GM12878 (cell line): ENCODE results near the gene ARHGAP26. TPM values are rescaled to one million over a fixed set of nuclear protein-coding genes. Genes with fewer than 3 reads are reported as not detected.

Source experiments
- ATAC-seq: fragments of 200-7000 bp; cut with Tn5 transposase; 3 replicates; pipeline ENCODE4 v1.9.1; 2020; ENCODE audit warnings: mild to moderate bottlenecking, moderate library complexity
- BruUV-seq: library from RNA; stranded (reverse); fragments of 400-500 nt; replicated peaks from 2 replicates; lab custom pipeline; 2021; lab: Mats Ljungman, UMichigan
- CTCF ChIA-PET: fragments of 300-600 bp; sonication (Branson Sonifier 250); formaldehyde crosslinking; extraction: SDS; loops from one replicate; lab custom pipeline; 2021; ENCODE audit warnings: inconsistent platforms; lab: Yijun Ruan, JAX
- POLR2A ChIA-PET: fragments of 350-600 bp; formaldehyde crosslinking; extraction: SDS; loops from one replicate; lab custom pipeline; 2021; ENCODE audit warnings: inconsistent platforms; lab: Charles Lee
- RAD21 ChIA-PET: fragments of 300-600 bp; sonication (Branson Sonifier 250); formaldehyde crosslinking; loops from one replicate; lab custom pipeline; 2023; ENCODE audit warnings: antibody characterized with exemption; ENCODE audit not compliant: unreplicated experiment; lab: Charles Lee
- SMC1A ChIA-PET: fragments of 300-600 bp; sonication (Branson Sonifier 250); formaldehyde crosslinking; loops from one replicate; lab custom pipeline; 2023; ENCODE audit not compliant: unreplicated experiment, uncharacterized antibody; lab: Charles Lee
- DNase-seq: peaks from one replicate; pipeline ENCODE4 v3.0.0-alpha.2; 2011; ENCODE audit warnings: low read depth, low spot score
- FAIRE-seq: peaks from 3 replicates; lab custom pipeline; 2011; peaks lifted over from hg19 to GRCh38; lab: Jason Lieb, UNC
- H2AFZ ChIP-seq: 2 replicates; pipeline ENCODE4 v1.6.0; 2011; ENCODE audit warnings: low read depth, low read length, control low read depth; ENCODE audit not compliant: control insufficient read depth
- H3K27ac ChIP-seq: 2 replicates; pipeline ENCODE4 v1.5.1; 2011; ENCODE audit warnings: control low read depth; ENCODE audit not compliant: control insufficient read depth, insufficient read depth
- H3K27me3 ChIP-seq, 2 experiments: replicated peaks in 1 of 2; 2 replicates each; pipeline versions ENCODE4 v1.6.0 to v1.6.1; 2011; ENCODE audit warnings: low read length in 1 of 2; ENCODE audit not compliant: control insufficient read depth in 2 of 2, insufficient read depth in 2 of 2
- H3K36me3 ChIP-seq, 2 experiments: 2 replicates each; pipeline ENCODE4 v1.5.1; 2011; ENCODE audit warnings: low read length in 1 of 2; ENCODE audit not compliant: control insufficient read depth in 2 of 2, insufficient read depth in 2 of 2
- H3K4me1 ChIP-seq: 2 replicates; pipeline ENCODE4 v1.6.1; 2011; ENCODE audit warnings: mild to moderate bottlenecking, low read length, moderate library complexity, mixed read lengths; ENCODE audit not compliant: control insufficient read depth, insufficient read depth
- H3K4me2 ChIP-seq: 2 replicates; pipeline ENCODE4 v1.6.0; 2011; ENCODE audit warnings: control low read depth; ENCODE audit not compliant: control insufficient read depth, insufficient read depth
- H3K4me3 ChIP-seq: fragments of 200-600 bp; sonication (generic); 2 replicates; pipeline ENCODE4 v1.5.1; 2016
- H3K79me2 ChIP-seq: 2 replicates; pipeline ENCODE4 v1.6.0; 2011; ENCODE audit warnings: low read length; ENCODE audit not compliant: control insufficient read depth, insufficient read depth
- H3K9ac ChIP-seq: 2 replicates; pipeline ENCODE4 v1.8.0; 2011; ENCODE audit warnings: low read length, control low read depth, mixed read lengths; ENCODE audit not compliant: control insufficient read depth, insufficient read depth
- H3K9me3 ChIP-seq: replicated peaks from 3 replicates; pipeline ENCODE4 v1.5.1; 2011; ENCODE audit warnings: mild to moderate bottlenecking, low read length; ENCODE audit not compliant: control insufficient read depth, insufficient read depth
- H4K20me1 ChIP-seq: 2 replicates; pipeline ENCODE4 v1.6.0; 2011; ENCODE audit not compliant: control insufficient read depth, insufficient read depth
- BHLHE40 ChIP-seq, 2 experiments: fragments of 450-650 bp in 1 of 2; IDR thresholded peaks; 2 replicates each; pipeline ENCODE4 v1.6.1; 2011 to 2017; ENCODE audit warnings: low read depth in 2 of 2, borderline replicate concordance in 1 of 2, improper control_type of control experiment in 1 of 2, low read length in 1 of 2, mild to moderate bottlenecking in 1 of 2
- CEBPB ChIP-seq, 2 experiments: fragments of 150-350 bp in 1 of 2; IDR thresholded peaks; 2 replicates each; pipeline ENCODE4 v1.6.1; 2012 to 2014; ENCODE audit warnings: low read depth in 2 of 2, low read length in 2 of 2, borderline replicate concordance in 1 of 2, inconsistent platforms in 1 of 2
- MLLT1 ChIP-seq: fragments of 450-650 bp; IDR thresholded peaks from 2 replicates; pipeline ENCODE4 v1.6.1; 2016; ENCODE audit warnings: mild to moderate bottlenecking
- NFIC ChIP-seq: IDR thresholded peaks from 2 replicates; pipeline ENCODE4 v1.6.1; 2012; ENCODE audit warnings: low read depth, mild to moderate bottlenecking, inconsistent platforms, low read length, moderate library complexity
- RAD51 ChIP-seq: fragments of 450-650 bp; IDR thresholded peaks from 2 replicates; pipeline ENCODE4 v1.6.1; 2016; ENCODE audit warnings: moderate library complexity, mild to moderate bottlenecking, inconsistent platforms
- RCOR1 ChIP-seq: conservative IDR thresholded peaks from 2 replicates; pipeline ENCODE4 v1.6.1; 2012; ENCODE audit warnings: low read depth, low read length, improper control_type of control experiment
- WGBS: methylation state at CpG from one replicate; pipeline ENCODE4 v1.1.6; 2016; ENCODE audit warnings: low lambda C conversion rate; ENCODE audit not compliant: insufficient replicate concordance, insufficient coverage; ENCODE audit errors: missing lambda C conversion rate; 5-methylcytosine and 5-hydroxymethylcytosine counted together
- in situ Hi-C: fragments of 300-500 bp; cut with MboI; formaldehyde crosslinking; loops from 9 replicates; pipeline ENCODE4 v1.14.3; 2018; ENCODE audit warnings: mixed read lengths
- intact Hi-C: fragments of 100-400 bp; cut with micrococcal nuclease; formaldehyde crosslinking; loops from one replicate; pipeline ENCODE4 v1.14.2; 2022; ENCODE audit not compliant: unreplicated experiment
- polyA plus RNA-seq, 11 experiments: library from polyadenylated mRNA; depleted of rRNA in 4 of 11; unstranded in 6 of 11; stranded (reverse) in 5 of 11; fragments of >200 nt; fragmentation: Nextera tagmentation in 4 of 11; fragmentation: Illumina TruSeq in 1 of 11; extraction: Ambion mirVana in 4 of 11; extraction: Trizol in 1 of 11; gene quantifications; 1 replicate in 1 of 11; 2 replicates in 10 of 11; pipeline versions ENCODE4 v1.2.1 to v1.2.3, GENCODE V29; 2011 to 2016; ENCODE audit warnings: inconsistent platforms in 2 of 11, missing spikeins in 2 of 11, low read depth in 1 of 11
- total RNA-seq, 4 experiments: library from RNA; depleted of rRNA in 3 of 4; stranded (reverse); fragments of >200 nt in 3 of 4; fragmentation: Illumina TruSeq in 1 of 4; extraction: Trizol in 1 of 4; gene quantifications; 2 replicates each; pipeline versions ENCODE4 v1.2.1 to v1.2.3, GENCODE V29; 2013 to 2021

Gene ARHGAP26
- total and polyA plus RNA-seq, 10 of the 15 experiments (the other 5 are each of a cell fraction or from before 2014, with no cell fraction given), result 9.4 to 41.5 (median 19.3) TPM

- ATAC-seq (no peak; the same call in 1 of the 3 replicates), DNase-seq (no peak), FAIRE-seq (no peak)
- no peak overlapping the region for H3K4me3 ChIP-seq
- BruUV-seq, result TSS peak; percentile 80
- H3K27me3 ChIP-seq, result no peaks in the 10 kb centered on the region
- in situ Hi-C loops (no loop called here), intact Hi-C loops (loop anchor here (1.0 to 10.0 kb wide), 11 partner anchors 9 to 734 kb away; partner anchors contain the start of gene NR3C1)
- H3K27ac ChIP-seq, result peak overlapping the region; percentile 90
- POLR2A ChIA-PET, result interaction anchor here (0.6 to 9.0 kb wide), 13 partner anchors 11 to 228 kb away, joined by 3 to 114 read pairs (median 7); no protein-coding TSS in a partner anchor
- RAD21 ChIA-PET, result interaction anchor here (0.6 to 18.1 kb wide), 31 partner anchors 11 to 598 kb away, joined by 3 to 482 read pairs (median 6); partner anchors contain the start of gene NR3C1
- no peaks in the 10 kb centered on the region for H4K20me1 ChIP-seq
- CTCF ChIA-PET, result interaction anchor here (0.6 to 7.9 kb wide), 14 partner anchors 9 to 595 kb away, joined by 3 to 77 read pairs (median 5); no protein-coding TSS in a partner anchor
- SMC1A ChIA-PET, result interaction anchor here (0.6 to 19.2 kb wide), 28 partner anchors 10 to 234 kb away, joined by 3 to 423 read pairs (median 8); no protein-coding TSS in a partner anchor
- H3K4me2 ChIP-seq, result peak overlapping the region; percentile 60
- peaks cover 1% of the 10 kb centered on the region; the same call in 1 of the 2 replicates for H3K79me2 ChIP-seq
- H2AFZ ChIP-seq, result no peak overlapping the region; the same call in 1 of the 2 replicates
- no peaks in the 10 kb centered on the region; the same call in 2 of the 3 replicates for H3K9me3 ChIP-seq
- no peaks in the 10 kb centered on the region for H3K36me3 ChIP-seq
- TF ChIP-seq MLLT1 (peak; percentile 93), BHLHE40 (IDR thresholded peaks at IDR 0.05; ENCODE audit: borderline replicate concordance in 1 of 2, low read depth in 2 of 2, low read length in 1 of 2) (peak; percentile 59 to 82; a peak in 3 of 4 replicates), RCOR1 (0 out of 2 replicates have a peak, but pooled peaks have one; percentile 5), NFIC (no peak), RAD51 (0 out of 2 replicates have a peak, but pooled peaks have one; percentile 14), CEBPB (IDR thresholded peaks at IDR 0.05; ENCODE audit: borderline replicate concordance in 1 of 2, low read depth in 2 of 2, low read length in 2 of 2) (no peak)
- H3K4me1 ChIP-seq, result peaks cover 29% of the 10 kb centered on the region
- H3K9ac ChIP-seq, result peak overlapping the region; percentile 60; the same call in 1 of the 2 replicates
- 70% methylated on average over 6 of the region's 6 CpGs for WGBS
Observed at GRCh38 chr5:143230676-143230996, 460.5 kb downstream of the ARHGAP26 start.
